Ecto neural progenitor cell (in vitro differentiated cells): ENCODE results near the gene COL18A1.
"Not testable (repeated sequence)": the region's sequence is repeated elsewhere in the genome, so short reads cannot be mapped to it uniquely, and the experiment has no call there.

Source experiments
- DNase-seq: peaks from one replicate; pipeline ENCODE4 v3.0.0-alpha.2; 2018; ENCODE audit warnings: low spot score

Gene COL18A1

GRCh38 chr21:45441431-45442255 lies 36.7 kb downstream of the COL18A1 start:
- no peak for DNase-seq

- no peak for DNase-seq
These were observed 37.3 kb downstream of the COL18A1 start for GRCh38 chr21:45442276-45442675.

GRCh38 chr21:45442686-45443594 lies 38.0 kb downstream of the COL18A1 start:
- not testable (repeated sequence) for DNase-seq

GRCh38 chr21:45443595-45444181 lies 38.7 kb downstream of the COL18A1 start:
- DNase-seq: no peak

GRCh38 chr21:45444385-45444784 lies 39.4 kb downstream of the COL18A1 start:
- no peak for DNase-seq

GRCh38 chr21:45445369-45445768 lies 40.4 kb downstream of the COL18A1 start:
- DNase-seq: no peak

- no peak for DNase-seq
These were observed 42.9 kb downstream of the COL18A1 start for GRCh38 chr21:45447821-45448220.

- DNase-seq: no peak
These were observed 43.4 kb downstream of the COL18A1 start for GRCh38 chr21:45448283-45448809.

GRCh38 chr21:45448810-45449657 lies 44.1 kb downstream of the COL18A1 start:
- DNase-seq: no peak

GRCh38 chr21:45449658-45450422 lies 44.9 kb downstream of the COL18A1 start:
- no peak for DNase-seq

- DNase-seq: no peak
These were observed 45.6 kb downstream of the COL18A1 start for GRCh38 chr21:45450423-45451090.

- no peak for DNase-seq
These were observed 46.3 kb downstream of the COL18A1 start for GRCh38 chr21:45451091-45451740.

- no peak for DNase-seq
These were observed 46.8 kb downstream of the COL18A1 start for GRCh38 chr21:45451771-45452182.

- DNase-seq: no peak
These were observed 47.8 kb downstream of the COL18A1 start for GRCh38 chr21:45452696-45453307.

- no peak for DNase-seq
These were observed 48.5 kb downstream of the COL18A1 start for GRCh38 chr21:45453308-45453950.

GRCh38 chr21:45454060-45454925 lies 49.3 kb downstream of the COL18A1 start:
- no peak for DNase-seq

- no peak for DNase-seq
These were observed 50.1 kb downstream of the COL18A1 start for GRCh38 chr21:45454926-45455673.
